ENCODE results near the gene ATP8B4. TPM values are rescaled to one million over a fixed set of nuclear protein-coding genes. Genes with fewer than 3 reads are reported as not detected.

ATP8B4 gene, protein sequence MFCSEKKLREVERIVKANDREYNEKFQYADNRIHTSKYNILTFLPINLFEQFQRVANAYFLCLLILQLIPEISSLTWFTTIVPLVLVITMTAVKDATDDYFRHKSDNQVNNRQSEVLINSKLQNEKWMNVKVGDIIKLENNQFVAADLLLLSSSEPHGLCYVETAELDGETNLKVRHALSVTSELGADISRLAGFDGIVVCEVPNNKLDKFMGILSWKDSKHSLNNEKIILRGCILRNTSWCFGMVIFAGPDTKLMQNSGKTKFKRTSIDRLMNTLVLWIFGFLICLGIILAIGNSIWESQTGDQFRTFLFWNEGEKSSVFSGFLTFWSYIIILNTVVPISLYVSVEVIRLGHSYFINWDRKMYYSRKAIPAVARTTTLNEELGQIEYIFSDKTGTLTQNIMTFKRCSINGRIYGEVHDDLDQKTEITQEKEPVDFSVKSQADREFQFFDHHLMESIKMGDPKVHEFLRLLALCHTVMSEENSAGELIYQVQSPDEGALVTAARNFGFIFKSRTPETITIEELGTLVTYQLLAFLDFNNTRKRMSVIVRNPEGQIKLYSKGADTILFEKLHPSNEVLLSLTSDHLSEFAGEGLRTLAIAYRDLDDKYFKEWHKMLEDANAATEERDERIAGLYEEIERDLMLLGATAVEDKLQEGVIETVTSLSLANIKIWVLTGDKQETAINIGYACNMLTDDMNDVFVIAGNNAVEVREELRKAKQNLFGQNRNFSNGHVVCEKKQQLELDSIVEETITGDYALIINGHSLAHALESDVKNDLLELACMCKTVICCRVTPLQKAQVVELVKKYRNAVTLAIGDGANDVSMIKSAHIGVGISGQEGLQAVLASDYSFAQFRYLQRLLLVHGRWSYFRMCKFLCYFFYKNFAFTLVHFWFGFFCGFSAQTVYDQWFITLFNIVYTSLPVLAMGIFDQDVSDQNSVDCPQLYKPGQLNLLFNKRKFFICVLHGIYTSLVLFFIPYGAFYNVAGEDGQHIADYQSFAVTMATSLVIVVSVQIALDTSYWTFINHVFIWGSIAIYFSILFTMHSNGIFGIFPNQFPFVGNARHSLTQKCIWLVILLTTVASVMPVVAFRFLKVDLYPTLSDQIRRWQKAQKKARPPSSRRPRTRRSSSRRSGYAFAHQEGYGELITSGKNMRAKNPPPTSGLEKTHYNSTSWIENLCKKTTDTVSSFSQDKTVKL
- total RNA-seq (7.4 and 19.5 TPM in 2 replicates), polyA plus RNA-seq (1.5 and 3.5 TPM in 2 replicates), polyA minus RNA-seq (ENCODE audit: low replicate concordance) (0.22 and 0.75 TPM in 2 replicates)
- 0.75 and 1.6 TPM in 2 replicates for polyA plus RNA-seq (2012)

DNA sequence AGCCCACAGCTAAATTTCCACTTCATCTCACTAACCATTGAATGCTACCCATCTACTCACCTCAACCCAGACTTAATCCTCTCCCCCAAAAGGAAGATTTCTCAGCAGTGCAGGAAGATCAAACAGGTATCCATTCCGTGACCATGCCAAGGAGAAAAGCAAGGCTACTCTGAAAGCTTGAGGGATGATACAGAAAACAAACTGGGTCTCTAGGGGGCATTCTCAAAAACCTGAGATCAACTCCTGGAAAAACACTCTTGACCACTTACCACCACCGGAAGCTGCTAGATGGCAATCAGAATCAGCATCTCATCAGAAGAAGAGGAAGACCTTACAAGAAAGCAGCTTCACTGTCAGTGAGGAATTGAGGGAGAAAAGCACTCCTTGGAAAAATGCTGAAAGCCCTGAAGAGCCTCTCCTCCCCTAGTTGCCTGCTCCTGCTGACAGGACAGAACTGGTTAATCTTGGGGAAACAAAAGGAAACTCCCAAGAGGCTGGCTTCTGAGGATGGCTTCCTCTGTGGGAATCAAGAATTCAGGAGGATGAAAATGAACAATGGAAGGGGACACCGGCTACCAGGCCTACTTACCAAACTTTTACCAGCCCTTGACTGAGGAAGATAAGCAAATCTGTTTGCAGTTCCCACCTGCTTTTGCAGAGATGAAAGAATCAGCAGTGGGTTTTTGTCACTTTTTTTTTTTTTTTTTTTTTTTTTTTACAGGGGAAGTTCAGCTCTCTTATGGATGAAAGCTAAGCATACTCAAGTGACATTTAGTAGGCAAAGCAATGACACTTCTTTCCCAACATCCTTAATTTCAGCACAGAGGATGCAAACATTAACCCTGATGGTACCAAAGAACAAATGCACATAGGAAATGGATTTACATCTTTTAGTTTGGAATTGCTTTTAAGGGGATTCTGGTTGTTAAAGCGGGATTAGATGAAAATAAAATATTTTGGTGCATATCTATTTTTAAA lies at the start of gene ATP8B4:
Gene ATP8B4, minus strand, starts transcription at position 171 of the 978 bp plus-strand sequence. CDS start 12,267 bp downstream, outside the sequence.
- TF ChIP-seq, protein P1, sequence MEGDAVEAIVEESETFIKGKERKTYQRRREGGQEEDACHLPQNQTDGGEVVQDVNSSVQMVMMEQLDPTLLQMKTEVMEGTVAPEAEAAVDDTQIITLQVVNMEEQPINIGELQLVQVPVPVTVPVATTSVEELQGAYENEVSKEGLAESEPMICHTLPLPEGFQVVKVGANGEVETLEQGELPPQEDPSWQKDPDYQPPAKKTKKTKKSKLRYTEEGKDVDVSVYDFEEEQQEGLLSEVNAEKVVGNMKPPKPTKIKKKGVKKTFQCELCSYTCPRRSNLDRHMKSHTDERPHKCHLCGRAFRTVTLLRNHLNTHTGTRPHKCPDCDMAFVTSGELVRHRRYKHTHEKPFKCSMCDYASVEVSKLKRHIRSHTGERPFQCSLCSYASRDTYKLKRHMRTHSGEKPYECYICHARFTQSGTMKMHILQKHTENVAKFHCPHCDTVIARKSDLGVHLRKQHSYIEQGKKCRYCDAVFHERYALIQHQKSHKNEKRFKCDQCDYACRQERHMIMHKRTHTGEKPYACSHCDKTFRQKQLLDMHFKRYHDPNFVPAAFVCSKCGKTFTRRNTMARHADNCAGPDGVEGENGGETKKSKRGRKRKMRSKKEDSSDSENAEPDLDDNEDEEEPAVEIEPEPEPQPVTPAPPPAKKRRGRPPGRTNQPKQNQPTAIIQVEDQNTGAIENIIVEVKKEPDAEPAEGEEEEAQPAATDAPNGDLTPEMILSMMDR (conservative IDR thresholded peaks at IDR 0.05 in 1 of 2, IDR thresholded peaks at IDR 0.05 in 1 of 2; ENCODE audit: low read depth in 1 of 2, low read length in 2 of 2), result no peak
- TF ChIP-seq EZH2 (IDR thresholded peaks at IDR 0.05; ENCODE audit: low read length, missing control alignments), result no peak
- Histone ChIP-seq H3K9ac (ENCODE audit: insufficient read depth, low read length) (no peak within 1 kb of the TSS), H2AFZ (ENCODE audit: low read length) (peak within 1 kb of the TSS; percentile 29)

GRCh38 chr15:50168379-50168778 lies 49.3 kb upstream of the ATP8B4 start:
- no peaks in the 10 kb centered on the region for H4K20me1 ChIP-seq (ENCODE audit: control insufficient read depth, extremely low read depth, insufficient read depth, low read length)
- H3K36me3 ChIP-seq (ENCODE audit: control insufficient read depth, insufficient read depth, low read length), result no peaks in the 10 kb centered on the region
- TF ChIP-seq, protein P1 (conservative IDR thresholded peaks at IDR 0.05 in 1 of 2, IDR thresholded peaks at IDR 0.05 in 1 of 2; ENCODE audit: low read depth in 1 of 2, low read length in 2 of 2), result no peak
- TF ChIP-seq EZH2 (IDR thresholded peaks at IDR 0.05; ENCODE audit: low read length, missing control alignments), result no peak
- no peak overlapping the region for H3K9ac ChIP-seq (ENCODE audit: insufficient read depth, low read length)
- no peaks in the 10 kb centered on the region for H3K27me3 ChIP-seq (ENCODE audit: control insufficient read depth, insufficient read depth, low read length)
- H3K27ac ChIP-seq (ENCODE audit: insufficient read depth, low read length), result no peak overlapping the region
- H3K4me1 ChIP-seq (ENCODE audit: control insufficient read depth, extremely low read depth, insufficient read depth, low read length), result peaks cover 13% of the 10 kb centered on the region
- no peak overlapping the region for H2AFZ ChIP-seq (ENCODE audit: low read length)
- H3K9me3 ChIP-seq (ENCODE audit: control insufficient read depth, insufficient read depth, low read depth, low read length), result no peaks in the 10 kb centered on the region
- H3K4me3 ChIP-seq (replicated peaks in 1 of 4; ENCODE audit: control extremely low read depth in 1 of 4, insufficient read depth in 1 of 4, low read depth in 3 of 4, low read length in 4 of 4), result no peak overlapping the region
- no peak for DNase-seq (ENCODE audit: low read depth in 2 of 2)
- no peak overlapping the region for H3K4me2 ChIP-seq (ENCODE audit: extremely low read depth, insufficient read depth, low read length)
- H3K79me2 ChIP-seq (ENCODE audit: control insufficient read depth, insufficient read depth, low read length), result no peaks in the 10 kb centered on the region

More for the DNA sequence above, at the start of gene ATP8B4:
- Histone ChIP-seq H3K36me3 (ENCODE audit: control insufficient read depth, insufficient read depth, low read length) (no peaks in the 10 kb centered on the region), H4K20me1 (ENCODE audit: control insufficient read depth, extremely low read depth, insufficient read depth, low read length) (no peaks in the 10 kb centered on the region), H3K79me2 (ENCODE audit: control insufficient read depth, insufficient read depth, low read length) (no peaks in the 10 kb centered on the region), H3K27ac (ENCODE audit: insufficient read depth, low read length) (no peak within 1 kb of the TSS), H3K9me3 (ENCODE audit: control insufficient read depth, insufficient read depth, low read depth, low read length) (no peaks in the 10 kb centered on the region), H3K27me3 (ENCODE audit: control insufficient read depth, insufficient read depth, low read length) (no peaks in the 10 kb centered on the region), H3K4me3 (replicated peaks in 1 of 4; ENCODE audit: control extremely low read depth in 1 of 4, insufficient read depth in 1 of 4, low read depth in 3 of 4, low read length in 4 of 4) (no peak within 1 kb of the TSS), H3K4me1 (ENCODE audit: control insufficient read depth, extremely low read depth, insufficient read depth, low read length) (no peaks in the 10 kb centered on the region), H3K4me2 (ENCODE audit: extremely low read depth, insufficient read depth, low read length) (no peak within 1 kb of the TSS)
- no peak for DNase-seq (ENCODE audit: low read depth in 2 of 2)
